B cell (primary cell): ENCODE data around the gene FAM170A. TPM values are rescaled to one million over a fixed set of nuclear protein-coding genes. Genes with fewer than 3 reads are reported as not detected.

Source experiments
- ATAC-seq: fragments of 200-7000 bp; cut with Tn5 transposase; one replicate; pipeline ENCODE4 v1.10.0; 2021; ENCODE audit warnings: low read depth, mild to moderate bottlenecking, moderate number of reproducible peaks, moderate library complexity
- CTCF ChIA-PET: fragments of 350-600 bp; sonication (Branson Sonifier 250); formaldehyde crosslinking; loops from one replicate; lab custom pipeline; 2021; ENCODE audit warnings: antibody characterized with exemption, inconsistent platforms; lab: Charles Lee
- POLR2A ChIA-PET: fragments of 350-600 bp; sonication (Branson Sonifier 250); formaldehyde crosslinking; loops from one replicate; lab custom pipeline; 2021; ENCODE audit warnings: antibody characterized with exemption; lab: Charles Lee
- DNase-seq: peaks from one replicate; pipeline ENCODE4 v3.0.0; 2013
- H2AFZ ChIP-seq: 2 replicates; pipeline ENCODE4 v1.6.1; 2012; ENCODE audit warnings: mild to moderate bottlenecking, low read depth, low read length; ENCODE audit not compliant: insufficient read depth, poor library complexity, severe bottlenecking
- H3K27ac ChIP-seq, 2 donors: 1 replicate in 1 of 2; 2 replicates in 1 of 2; pipeline ENCODE4 v1.5.1; 2012 to 2013; ENCODE audit warnings: low read length in 2 of 2, mild to moderate bottlenecking in 2 of 2, moderate library complexity in 1 of 2
- H3K27me3 ChIP-seq, 4 experiments: fragments of 200-600 bp in 1 of 4; sonication (generic) in 1 of 4; replicated peaks in 1 of 4; 1 replicate in 2 of 4; 2 replicates in 2 of 4; pipeline versions ENCODE4 v1.6.1 to v1.7.0; 2013 to 2016; ENCODE audit warnings: low read length in 3 of 4, mild to moderate bottlenecking in 2 of 4, mixed read lengths in 1 of 4, moderate library complexity in 1 of 4; ENCODE audit not compliant: insufficient read depth in 4 of 4, control insufficient read depth in 3 of 4; ENCODE audit errors: control extremely low read depth in 1 of 4
- H3K36me3 ChIP-seq, 2 experiments: replicated peaks in 1 of 2; 1 replicate in 1 of 2; 2 replicates in 1 of 2; pipeline versions ENCODE4 v1.6.1 to v1.7.1; 2013; ENCODE audit warnings: low read length in 1 of 2; ENCODE audit not compliant: insufficient read depth in 2 of 2, control insufficient read depth in 1 of 2; ENCODE audit errors: control extremely low read depth in 1 of 2, extremely low read depth in 1 of 2
- H3K4me1 ChIP-seq, 2 donors: fragments of 200-600 bp in 1 of 2; sonication (generic) in 1 of 2; 1 replicate in 1 of 2; 2 replicates in 1 of 2; pipeline versions ENCODE4 v1.5.1 to v1.6.1; 2013 to 2017; ENCODE audit warnings: low read length in 2 of 2; ENCODE audit not compliant: control insufficient read depth in 2 of 2, insufficient read depth in 2 of 2
- H3K4me2 ChIP-seq: replicated peaks from 2 replicates; pipeline ENCODE3; 2012; ENCODE audit warnings: mild to moderate bottlenecking, low read depth, low read length; ENCODE audit not compliant: poor library complexity, severe bottlenecking
- H3K4me3 ChIP-seq, 5 experiments: fragments of 200-600 bp in 1 of 5; sonication (generic) in 1 of 5; 1 replicate in 3 of 5; 2 replicates in 2 of 5; pipeline versions ENCODE4 v1.5.1 to v1.7.0; 2011 to 2016; ENCODE audit warnings: low read length in 4 of 5, mild to moderate bottlenecking in 4 of 5, low read depth in 2 of 5, control low read depth in 1 of 5, moderate library complexity in 1 of 5; ENCODE audit not compliant: insufficient read depth in 1 of 5; ENCODE audit errors: control extremely low read depth in 1 of 5, extremely low read depth in 1 of 5
- H3K79me2 ChIP-seq: fragments of 200-600 bp; sonication (generic); one replicate; pipeline ENCODE4 v1.6.0; 2016; ENCODE audit warnings: low read length; ENCODE audit not compliant: control insufficient read depth, insufficient read depth
- H3K9ac ChIP-seq: fragments of 200-600 bp; sonication (generic); 2 replicates; pipeline ENCODE4 v1.6.1; 2017; ENCODE audit warnings: mild to moderate bottlenecking, low read length, moderate library complexity
- H3K9me3 ChIP-seq, 3 donors: one replicate each; pipeline versions ENCODE4 v1.6.1 to v1.7.1; 2013; ENCODE audit warnings: low read length in 2 of 3; ENCODE audit not compliant: control insufficient read depth in 2 of 3, insufficient read depth in 1 of 3; ENCODE audit errors: control extremely low read depth in 1 of 3
- H4K20me1 ChIP-seq: 2 replicates; pipeline ENCODE4 v1.6.0; 2012; ENCODE audit warnings: mild to moderate bottlenecking, low read length; ENCODE audit not compliant: insufficient read depth, control insufficient read depth, poor library complexity, severe bottlenecking
- H3K27ac Mint-ChIP-seq: one replicate; pipeline ENCODE4 v1.8.0; 2021; ENCODE audit warnings: mixed read lengths
- H3K27me3 Mint-ChIP-seq: one replicate; pipeline ENCODE4 v1.8.0; 2021; ENCODE audit warnings: mixed read lengths
- H3K4me1 Mint-ChIP-seq: one replicate; pipeline ENCODE4 v1.8.0; 2021; ENCODE audit warnings: mixed read lengths
- H3K4me3 Mint-ChIP-seq: one replicate; pipeline ENCODE4 v1.8.0; 2021; ENCODE audit warnings: mixed read lengths
- H3K9me3 Mint-ChIP-seq: one replicate; pipeline ENCODE4 v1.8.0; 2022; ENCODE audit warnings: mixed read lengths; ENCODE audit not compliant: insufficient read depth
- EZH2 ChIP-seq: IDR thresholded peaks from 2 replicates; pipeline ENCODE4 v1.6.1; 2012; ENCODE audit warnings: borderline replicate concordance, low read depth, mild to moderate bottlenecking, moderate library complexity, low read length; ENCODE audit not compliant: insufficient read depth, poor library complexity, severe bottlenecking
- WGBS: methylation state at CpG from one replicate; pipeline ENCODE4 v1.1.5; 2013; ENCODE audit warnings: missing lambda C conversion rate; ENCODE audit not compliant: insufficient coverage; 5-methylcytosine and 5-hydroxymethylcytosine counted together
- intact Hi-C: fragments of 100-400 bp; cut with micrococcal nuclease; formaldehyde crosslinking; loops from one replicate; pipeline ENCODE4 v1.10.0; 2022
- polyA minus RNA-seq: library from RNA; depleted of rRNA, polyadenylated mRNA; stranded (reverse); fragments of >200 nt; gene quantifications from 2 replicates; pipeline ENCODE4 v1.2.3, GENCODE V29; 2012
- polyA plus RNA-seq: library from polyadenylated mRNA; depleted of rRNA; stranded (reverse); fragments of >200 nt; gene quantifications from 2 replicates; pipeline ENCODE4 v1.2.3, GENCODE V29; 2012
- total RNA-seq, 2 donors: library from RNA; stranded (reverse); fragments of 120-200 nt in 1 of 2; gene quantifications; 1 replicate in 1 of 2; 2 replicates in 1 of 2; pipeline versions ENCODE4 v1.2.3 to v1.2.4, GENCODE V29; 2013 to 2022
- TF ChIP-seq, protein P1 (sequence below): fragments of 200-600 bp; IDR thresholded peaks from one replicate; pipeline ENCODE4 v1.8.0; 2022; ENCODE audit warnings: antibody characterized with exemption, mild to moderate bottlenecking

FAM170A gene, protein sequence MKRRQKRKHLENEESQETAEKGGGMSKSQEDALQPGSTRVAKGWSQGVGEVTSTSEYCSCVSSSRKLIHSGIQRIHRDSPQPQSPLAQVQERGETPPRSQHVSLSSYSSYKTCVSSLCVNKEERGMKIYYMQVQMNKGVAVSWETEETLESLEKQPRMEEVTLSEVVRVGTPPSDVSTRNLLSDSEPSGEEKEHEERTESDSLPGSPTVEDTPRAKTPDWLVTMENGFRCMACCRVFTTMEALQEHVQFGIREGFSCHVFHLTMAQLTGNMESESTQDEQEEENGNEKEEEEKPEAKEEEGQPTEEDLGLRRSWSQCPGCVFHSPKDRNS
- total RNA-seq (not detected in 2 replicates), polyA plus RNA-seq (not detected in 2 replicates), polyA minus RNA-seq (not detected in 2 replicates)
- total RNA-seq (2013), result 0.14 TPM

DNA sequence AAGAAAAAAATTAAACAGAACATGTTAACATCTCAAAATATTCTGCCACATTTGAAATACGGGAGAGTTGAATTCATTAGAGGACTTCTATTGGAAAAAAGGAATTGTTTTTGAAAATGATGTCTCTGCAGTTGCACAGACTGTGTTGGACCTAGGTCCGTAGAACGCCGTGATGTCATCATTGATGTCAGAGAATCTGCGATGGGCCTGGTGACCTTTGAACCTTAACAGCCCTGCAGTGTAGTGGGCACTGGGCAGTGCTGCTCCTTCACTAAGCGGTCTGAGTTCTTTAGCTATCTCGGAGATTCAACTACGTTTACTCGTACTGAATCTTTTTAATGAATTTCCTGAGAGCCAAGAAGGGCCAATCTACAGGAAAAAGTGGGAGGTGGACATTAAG is at the start of gene FAM170A:
FAM170A (plus strand) TSS at position 220 of the 400 bp plus-strand sequence. CDS start 211 bp downstream, outside the sequence.
- Histone ChIP-seq H2AFZ (no peak within 1 kb of the TSS), H3K4me2 (no peak within 1 kb of the TSS), H3K36me3 (no peaks in the 10 kb centered on the region), H3K27me3 (peaks cover 0 to 3% (median 0%) of the 10 kb centered on the region in 4 experiments), H4K20me1 (no peaks in the 10 kb centered on the region), H3K4me1 (no peaks in the 10 kb centered on the region), H3K27ac (no peak within 1 kb of the TSS), H3K79me2 (no peaks in the 10 kb centered on the region), H3K4me3 (no peak within 1 kb of the TSS), H3K9ac (no peak within 1 kb of the TSS), H3K9me3 (no peaks in the 10 kb centered on the region)
- peaks cover 4% of the 10 kb centered on the region for H3K9me3 Mint-ChIP-seq
- intact Hi-C loops, result no loop called here
- POLR2A ChIA-PET, result no interaction called here
- H3K4me3 Mint-ChIP-seq, result no peak within 1 kb of the TSS
- no peak within 1 kb of the TSS for H3K27ac Mint-ChIP-seq
- no peak for DNase-seq
- 95% methylated on average over 4 of the region's 9 CpGs for WGBS
- peaks cover 25% of the 10 kb centered on the region for H3K27me3 Mint-ChIP-seq
- ATAC-seq, result no peak
- TF ChIP-seq, protein P1, sequence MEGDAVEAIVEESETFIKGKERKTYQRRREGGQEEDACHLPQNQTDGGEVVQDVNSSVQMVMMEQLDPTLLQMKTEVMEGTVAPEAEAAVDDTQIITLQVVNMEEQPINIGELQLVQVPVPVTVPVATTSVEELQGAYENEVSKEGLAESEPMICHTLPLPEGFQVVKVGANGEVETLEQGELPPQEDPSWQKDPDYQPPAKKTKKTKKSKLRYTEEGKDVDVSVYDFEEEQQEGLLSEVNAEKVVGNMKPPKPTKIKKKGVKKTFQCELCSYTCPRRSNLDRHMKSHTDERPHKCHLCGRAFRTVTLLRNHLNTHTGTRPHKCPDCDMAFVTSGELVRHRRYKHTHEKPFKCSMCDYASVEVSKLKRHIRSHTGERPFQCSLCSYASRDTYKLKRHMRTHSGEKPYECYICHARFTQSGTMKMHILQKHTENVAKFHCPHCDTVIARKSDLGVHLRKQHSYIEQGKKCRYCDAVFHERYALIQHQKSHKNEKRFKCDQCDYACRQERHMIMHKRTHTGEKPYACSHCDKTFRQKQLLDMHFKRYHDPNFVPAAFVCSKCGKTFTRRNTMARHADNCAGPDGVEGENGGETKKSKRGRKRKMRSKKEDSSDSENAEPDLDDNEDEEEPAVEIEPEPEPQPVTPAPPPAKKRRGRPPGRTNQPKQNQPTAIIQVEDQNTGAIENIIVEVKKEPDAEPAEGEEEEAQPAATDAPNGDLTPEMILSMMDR, result no peak
- TF ChIP-seq EZH2, result no peak
- CTCF ChIA-PET, result no interaction called here
- H3K4me1 Mint-ChIP-seq, result no peaks in the 10 kb centered on the region

DNA sequence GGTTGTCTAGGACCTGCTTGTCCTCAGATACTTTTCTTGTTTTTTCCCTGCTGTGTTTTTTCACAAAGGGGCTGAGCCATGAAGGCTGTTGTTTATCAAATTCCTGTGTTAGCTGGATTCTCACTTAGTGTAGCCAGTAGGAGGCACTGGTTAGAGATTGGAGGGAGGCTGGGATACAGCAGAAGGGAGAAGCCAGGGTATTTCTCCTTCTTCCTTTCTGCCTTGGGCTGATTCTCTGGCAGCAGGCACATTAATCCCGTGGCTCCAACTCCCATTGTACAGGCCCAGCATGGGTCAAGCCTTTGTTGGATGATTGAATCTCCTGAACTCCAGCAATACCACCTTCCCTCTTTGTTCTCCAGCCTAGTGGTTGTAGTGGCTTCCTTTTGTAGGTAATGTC is 46.4 kb upstream of the FAM170A start:
- POLR2A ChIA-PET, result no interaction called here
- H3K4me1 ChIP-seq, result no peaks in the 10 kb centered on the region
- no peaks in the 10 kb centered on the region for H3K9me3 Mint-ChIP-seq

More for the DNA sequence above, 46.4 kb upstream of the FAM170A start:
- Histone ChIP-seq H3K27ac (no peak overlapping the region), H3K4me3 (no peak overlapping the region), H3K9me3 (no peaks in the 10 kb centered on the region), H3K36me3 (no peaks in the 10 kb centered on the region), H3K79me2 (no peaks in the 10 kb centered on the region), H3K27me3 (no peaks in the 10 kb centered on the region), H2AFZ (no peak overlapping the region), H4K20me1 (no peaks in the 10 kb centered on the region), H3K9ac (no peak overlapping the region), H3K4me2 (no peak overlapping the region)
- WGBS, result no CpG with 5 or more reads among the region's 1 CpG
- intact Hi-C loops, result no loop called here
- Mint-ChIP-seq H3K4me3 (no peak overlapping the region), H3K27me3 (peaks cover 17% of the 10 kb centered on the region), H3K27ac (no peak overlapping the region), H3K4me1 (peaks cover 6% of the 10 kb centered on the region)
- CTCF ChIA-PET, result no interaction called here
- no peak for DNase-seq
- no peak for ATAC-seq
- TF ChIP-seq EZH2, result no peak
- TF ChIP-seq, protein P1, result no peak
